DMS53 (cell line): ENCODE measurements around the gene RALGAPB.
"Not testable (repeated sequence)": the region's sequence is repeated elsewhere in the genome, so short reads cannot be mapped to it uniquely, and the experiment has no call there.

ENCODE experiments used
- DNase-seq: peaks from one replicate; lab custom pipeline; 2025; lab: John Stamatoyannopoulos, UW

The RALGAPB gene

DNA sequence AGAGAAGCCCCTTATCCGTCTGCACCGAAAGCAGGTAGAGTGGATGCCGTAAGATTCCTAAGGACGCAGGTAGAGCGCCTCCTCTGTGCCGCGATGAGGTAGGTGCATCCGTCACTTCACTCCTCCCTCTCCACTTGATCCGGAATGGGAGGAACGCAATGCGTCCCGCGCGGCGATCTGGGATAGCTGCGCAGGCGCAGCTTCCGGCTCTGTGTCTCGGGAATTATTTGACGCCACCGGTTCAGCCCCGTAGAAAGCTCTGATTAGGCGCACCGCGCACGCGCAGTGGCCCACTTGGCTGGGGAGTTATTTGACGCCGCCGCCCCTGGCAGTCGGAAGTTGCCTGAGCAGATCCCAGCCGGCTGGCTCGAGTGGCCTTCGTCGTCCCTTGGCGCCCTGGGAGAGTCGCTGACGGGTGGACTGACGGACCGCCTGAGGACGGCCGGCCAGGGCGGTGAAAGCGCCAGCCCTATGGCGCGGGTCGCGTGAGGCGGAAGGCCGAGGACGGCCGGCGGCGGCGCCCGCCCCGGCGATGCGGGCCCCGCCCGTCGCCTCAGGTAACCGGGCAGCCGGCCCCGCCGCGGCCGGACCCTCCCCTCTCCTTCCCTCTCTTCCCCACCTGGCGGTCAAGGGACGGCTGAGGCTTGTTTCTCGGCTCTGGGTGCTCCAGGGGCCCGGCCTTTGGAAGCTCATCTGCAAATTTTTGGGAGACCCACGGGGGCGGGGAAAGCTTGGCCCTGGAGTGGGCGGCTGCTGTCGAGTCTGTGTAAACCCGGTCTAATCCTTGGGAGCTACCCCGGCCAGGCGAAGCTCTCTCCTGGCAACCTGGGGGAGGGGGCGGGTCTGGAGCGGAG lies at the start of gene RALGAPB:
TSS of gene RALGAPB (plus strand) at position 331 of the 854 bp plus-strand sequence. CDS start 15,590 bp downstream, outside the sequence.
- DNase-seq = peak; percentile 99

DNA sequence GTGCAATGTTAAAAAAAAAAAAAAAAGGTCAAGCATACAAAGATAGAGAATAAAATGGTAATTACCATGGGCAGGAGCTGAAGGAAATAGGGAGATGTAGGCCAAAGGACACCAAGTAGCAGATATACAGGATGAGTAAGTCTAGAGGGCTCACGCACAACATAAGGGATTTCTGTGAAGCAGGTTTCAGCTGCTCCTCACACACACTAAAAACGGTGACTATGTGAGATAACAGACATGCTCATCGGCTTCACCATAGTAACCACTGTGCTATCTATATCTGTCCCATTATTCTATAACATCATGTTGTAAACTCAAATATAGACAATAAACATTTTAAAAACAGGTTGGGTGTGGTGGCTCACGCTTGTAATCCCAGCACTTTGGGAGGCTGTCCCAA lies 49.1 kb upstream of the RALGAPB start:
- DNase-seq = no peak

DNA sequence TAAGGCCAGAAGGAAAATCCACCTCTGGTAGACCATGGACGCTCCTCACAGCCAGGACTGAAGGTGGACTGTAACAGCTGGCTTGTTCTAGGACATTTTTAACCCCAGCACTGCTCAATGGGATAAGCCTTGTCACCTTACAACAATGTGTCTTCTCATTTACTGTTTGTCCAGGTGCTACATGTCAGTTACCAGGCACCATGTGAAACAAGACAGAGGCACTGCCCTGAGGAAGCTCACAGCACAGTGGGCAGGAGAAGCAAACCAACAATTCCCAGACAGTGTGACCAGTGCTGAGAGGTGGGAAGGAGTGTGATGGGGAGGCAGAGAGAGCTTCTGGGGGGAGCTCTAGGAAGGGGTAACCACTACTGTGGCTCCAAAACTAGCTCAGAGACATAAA lies 48.2 kb upstream of the RALGAPB start:
- DNase-seq = peak; percentile 35

DNA sequence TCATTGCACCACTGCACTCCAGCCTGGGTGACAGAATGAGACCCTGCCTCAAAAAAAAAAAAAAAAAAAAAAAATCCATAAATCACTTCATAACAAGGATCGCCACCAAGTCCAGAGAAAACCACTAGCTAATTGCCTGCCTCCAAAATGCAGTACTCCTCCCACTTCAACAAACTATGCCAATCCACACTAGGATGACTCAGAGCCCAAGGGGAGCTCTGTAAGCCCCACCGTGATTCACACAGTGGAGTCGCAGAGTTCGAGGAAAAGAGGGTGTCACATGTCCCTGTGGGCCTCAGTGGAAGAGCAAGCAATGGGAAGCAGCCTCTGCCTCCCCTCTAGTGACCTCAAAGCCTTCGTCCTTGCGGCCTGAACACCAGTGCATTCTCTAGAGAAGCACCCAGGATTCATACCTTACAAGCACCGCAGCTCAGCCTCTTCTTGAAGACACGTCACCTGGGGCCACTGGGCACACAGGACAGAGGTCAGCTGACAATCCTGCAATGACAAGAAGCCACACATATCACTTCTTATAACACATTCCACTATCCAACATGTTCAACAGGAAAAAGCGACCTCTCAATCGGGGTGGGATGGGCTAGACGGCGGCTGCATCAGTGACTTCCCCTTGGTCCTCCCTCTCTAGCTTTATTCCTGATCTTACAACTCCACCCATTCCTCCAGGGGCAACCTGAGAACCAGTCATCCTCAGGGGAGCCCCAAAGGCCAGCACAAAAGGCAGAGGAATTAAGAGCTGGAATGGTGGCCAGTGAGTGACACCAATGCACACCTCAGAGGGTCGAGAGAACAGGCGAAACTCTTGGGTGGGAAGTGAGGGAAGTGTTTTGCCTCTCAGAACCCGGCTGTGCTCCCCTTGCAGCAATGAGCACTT lies 46.4 kb upstream of the RALGAPB start:
- DNase-seq = peak; percentile 28

DNA sequence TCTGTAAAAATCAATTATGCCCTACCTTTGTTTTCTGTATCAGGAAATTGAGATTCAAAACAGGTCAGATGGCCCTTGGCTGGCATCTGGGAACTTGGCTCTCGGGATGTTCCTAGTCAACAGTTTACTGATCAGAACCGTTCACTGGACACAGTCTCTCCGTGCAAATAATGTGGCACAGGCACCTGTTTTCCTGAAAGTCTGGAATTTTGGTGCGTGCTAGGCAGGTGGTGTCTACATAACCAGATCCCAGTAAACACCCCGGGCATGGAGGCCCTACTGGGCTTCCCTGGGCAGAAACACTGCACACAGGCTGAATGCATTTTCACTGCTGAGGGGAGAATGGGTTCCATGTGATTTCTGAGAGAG lies 45.0 kb upstream of the RALGAPB start:
- no peak for DNase-seq

DNA sequence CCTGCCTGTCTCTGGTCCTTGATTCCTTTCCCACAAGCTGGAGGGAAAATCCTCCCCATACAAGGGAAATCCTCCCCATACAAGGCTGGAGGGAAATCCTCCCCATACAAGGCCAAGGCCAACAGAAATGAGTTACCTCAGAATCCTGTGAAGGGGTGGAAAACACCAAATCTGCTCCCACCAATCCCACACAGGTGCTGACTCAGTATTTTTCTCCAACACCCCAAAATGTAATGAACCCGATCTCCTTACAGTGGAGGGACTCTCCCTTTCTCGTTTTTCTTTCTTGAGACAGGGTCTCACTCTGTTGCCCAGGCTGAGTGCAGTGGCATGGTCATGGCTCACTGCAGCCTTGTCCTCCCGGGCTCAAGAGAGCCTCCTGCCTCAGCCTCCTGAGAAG lies 43.8 kb upstream of the RALGAPB start:
- no peak for DNase-seq

DNA sequence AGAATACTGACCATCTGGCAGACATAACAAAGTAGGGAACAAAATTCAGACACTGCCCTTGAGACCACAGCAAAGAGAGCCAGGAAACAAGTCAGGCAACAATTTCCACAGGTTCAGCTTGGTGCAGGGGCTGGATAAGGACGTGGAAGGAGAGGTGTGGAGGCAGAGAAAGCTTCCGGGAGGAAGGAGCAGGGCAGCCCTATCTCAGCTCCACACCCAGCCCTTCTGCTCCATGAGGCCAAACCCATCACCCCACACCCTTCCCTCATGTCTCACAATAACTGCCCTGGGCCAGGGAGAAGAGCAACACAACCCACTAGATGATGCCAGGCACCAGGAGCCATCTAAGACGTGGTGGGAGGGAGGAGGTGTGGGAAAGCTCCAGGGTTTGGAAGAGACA lies 43.3 kb upstream of the RALGAPB start:
- no peak for DNase-seq

DNA sequence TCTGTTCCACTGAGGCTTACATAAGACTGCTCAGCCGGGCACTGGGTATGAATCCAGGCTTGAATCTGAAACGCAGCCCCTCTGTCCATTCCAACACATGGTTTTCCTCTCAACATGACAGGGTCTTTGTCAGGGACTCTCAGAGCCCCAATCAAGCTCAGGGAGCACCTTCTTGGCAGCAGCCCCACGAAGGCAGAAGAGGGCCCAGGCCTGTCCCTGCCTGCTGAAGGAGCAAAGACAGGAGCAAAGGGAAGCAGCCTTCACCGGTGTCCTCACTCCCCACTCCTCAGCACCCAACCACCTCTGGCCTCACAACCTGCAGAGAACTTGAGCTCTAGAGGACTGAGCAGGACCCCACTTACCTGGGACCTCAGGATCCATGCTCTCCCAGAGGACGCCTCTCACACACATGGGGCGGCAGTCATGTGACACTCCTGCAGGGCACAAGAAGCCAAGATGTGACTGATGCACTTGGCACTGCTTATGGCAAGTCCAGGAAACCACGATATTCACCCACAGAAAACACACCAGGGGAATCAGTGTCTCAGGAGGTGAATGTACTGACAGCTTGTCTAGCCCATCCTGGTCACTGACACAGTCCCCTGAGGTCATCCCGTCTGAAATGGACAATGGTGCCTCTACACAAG lies 41.8 kb upstream of the RALGAPB start:
- DNase-seq = no peak

DNA sequence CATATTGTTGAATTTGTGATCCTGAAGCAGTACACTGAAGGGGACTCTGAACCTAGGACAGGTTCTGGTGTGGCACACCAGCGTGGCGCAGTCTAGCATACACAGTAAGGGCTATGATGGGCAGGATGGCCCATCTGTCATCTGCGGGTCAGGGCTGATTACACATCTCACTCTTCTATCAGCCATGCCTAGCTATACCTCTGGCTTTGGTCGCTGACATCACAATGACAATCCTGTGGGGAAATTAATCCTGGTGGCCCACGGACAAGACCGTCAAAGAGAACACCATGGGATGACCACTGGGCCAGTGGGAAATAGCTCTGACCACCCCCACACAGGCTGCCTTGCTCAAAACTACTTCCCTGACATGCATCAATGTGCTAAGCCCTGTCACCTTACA lies 40.4 kb upstream of the RALGAPB start:
- DNase-seq = no peak

DNA sequence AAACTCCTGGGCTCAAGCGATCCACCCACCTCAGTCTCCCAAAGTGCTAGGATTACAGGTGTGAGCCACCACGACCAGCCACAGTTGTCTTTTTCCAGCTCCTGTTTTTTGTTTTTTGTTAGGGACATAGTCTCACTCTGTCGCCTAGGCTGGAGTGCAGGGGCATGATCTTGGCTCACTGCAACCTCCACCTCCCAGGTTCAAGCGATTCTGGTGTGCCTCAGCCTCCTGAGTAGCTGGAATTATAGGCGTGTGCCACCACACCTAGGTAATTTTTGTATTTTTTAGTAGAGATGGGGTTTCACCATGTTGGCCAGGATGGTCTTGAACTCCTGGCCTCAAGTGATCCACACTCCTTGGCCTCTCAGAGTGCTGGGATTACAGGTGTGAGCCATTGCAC lies 39.8 kb upstream of the RALGAPB start:
- DNase-seq = not testable (repeated sequence)

DNA sequence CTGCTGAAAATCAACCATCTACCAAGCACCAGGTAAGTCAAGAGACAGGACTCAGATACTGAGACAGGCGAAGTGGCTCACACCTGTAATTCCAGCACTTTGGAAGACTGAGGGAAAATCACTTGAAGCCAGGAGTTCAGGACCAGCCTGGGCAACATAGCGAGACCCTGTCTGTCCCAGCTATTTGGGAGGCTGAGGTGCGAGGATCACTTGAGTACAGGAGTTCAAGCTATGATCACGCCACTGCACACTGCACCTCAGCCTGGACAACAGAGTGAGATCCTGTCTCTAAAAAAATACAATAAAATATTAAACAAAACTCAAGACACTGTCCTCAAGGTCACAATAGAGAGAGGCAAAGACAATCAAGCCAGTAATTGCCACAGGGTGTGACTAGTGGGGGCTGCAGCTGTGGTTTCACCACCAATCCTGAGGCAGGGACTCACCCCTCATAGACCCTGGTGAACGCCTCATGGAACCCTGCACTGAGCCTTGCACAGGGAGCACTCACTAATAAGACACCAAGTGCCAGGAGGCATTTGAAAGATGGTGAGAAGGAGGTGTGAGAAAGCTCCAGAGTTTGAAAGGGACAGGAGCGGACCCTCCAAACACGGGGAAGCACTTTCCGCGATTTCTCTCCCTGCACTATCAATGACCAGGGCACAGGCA lies 39.2 kb upstream of the RALGAPB start:
- DNase-seq = no peak

DNA sequence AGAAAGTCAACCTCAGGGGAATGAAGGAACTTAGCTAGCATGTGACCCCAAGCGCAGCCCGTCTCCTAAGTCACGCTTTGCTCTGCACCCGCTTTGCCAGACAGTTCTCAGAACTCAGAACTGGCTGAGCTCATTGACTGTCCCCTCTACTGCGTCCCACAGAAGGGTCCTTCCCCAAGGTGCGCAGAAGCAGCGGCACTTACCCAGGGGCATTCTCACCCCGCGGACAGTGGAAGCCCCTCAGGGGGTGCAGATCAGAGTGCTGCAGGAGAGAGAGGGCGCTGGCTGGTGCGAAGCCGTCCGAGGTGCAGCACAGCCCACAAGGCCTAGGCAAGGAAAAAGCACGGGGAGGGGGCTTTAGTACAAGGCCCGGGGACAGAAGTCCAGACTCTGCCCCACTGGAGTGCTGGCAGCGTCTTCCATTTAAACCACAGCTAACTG lies 38.3 kb upstream of the RALGAPB start:
- DNase-seq = peak; percentile 56

DNA sequence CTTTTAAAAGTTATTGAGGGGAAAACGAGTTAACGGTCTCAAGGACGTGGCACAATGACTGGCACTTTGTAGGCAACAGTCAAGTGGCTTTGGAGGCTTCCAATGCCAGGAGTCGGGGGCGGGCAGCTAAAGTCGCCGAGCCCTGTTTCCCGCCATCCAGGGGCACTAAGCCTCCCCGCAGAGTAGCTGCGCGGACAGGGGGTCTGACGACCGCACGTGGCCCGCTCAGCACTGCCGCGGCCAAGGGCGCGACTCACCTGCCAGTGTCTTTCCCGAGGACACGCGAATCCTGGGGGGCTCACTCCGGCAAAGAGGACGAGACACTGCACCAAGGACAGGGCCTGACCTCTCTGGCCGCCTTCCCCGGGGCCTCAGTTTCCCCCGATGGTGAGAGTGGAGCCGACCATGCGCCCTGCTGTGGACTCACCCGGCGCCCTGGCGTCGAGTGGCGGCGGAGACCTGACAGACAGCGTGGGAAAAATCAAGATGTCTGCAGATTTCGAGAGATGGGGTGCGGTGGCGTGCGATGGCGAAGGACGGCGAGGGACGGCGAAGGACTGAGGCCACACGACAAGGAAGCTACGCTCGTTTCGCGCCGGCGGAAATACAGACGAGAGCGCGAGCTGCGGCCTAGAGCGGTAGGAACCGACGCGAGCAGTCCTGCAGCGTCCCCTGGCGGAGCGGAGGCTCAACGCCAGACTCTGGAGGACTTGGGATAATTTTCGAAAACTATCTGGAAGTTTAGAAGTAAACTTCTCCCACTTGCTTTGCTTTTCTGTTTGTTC lies 37.7 kb upstream of the RALGAPB start, which contains the start of gene SNHG17:
TSS of gene SNHG17 (minus strand) at position 559 of the 785 bp plus-strand sequence.
- peak; percentile 98 for DNase-seq

DNA sequence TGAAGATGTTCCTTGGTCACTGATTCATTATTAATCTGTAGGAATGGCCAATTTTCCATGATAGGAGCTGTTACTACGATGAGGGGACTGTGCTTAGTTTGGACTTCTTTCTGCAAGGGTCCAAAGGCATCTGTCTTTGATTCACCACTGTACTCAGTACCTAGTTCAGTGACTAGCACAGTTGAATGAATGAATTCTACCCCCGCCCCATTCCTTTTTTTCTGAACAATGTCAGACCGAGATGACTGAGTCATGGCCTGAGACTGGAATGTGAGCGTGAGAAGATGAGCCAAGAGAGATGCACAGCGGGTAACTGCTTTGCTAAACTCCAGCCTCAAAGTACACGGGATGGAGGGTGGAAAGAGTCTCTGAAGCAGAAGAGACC lies 37.1 kb upstream of the RALGAPB start:
- no peak for DNase-seq

DNA sequence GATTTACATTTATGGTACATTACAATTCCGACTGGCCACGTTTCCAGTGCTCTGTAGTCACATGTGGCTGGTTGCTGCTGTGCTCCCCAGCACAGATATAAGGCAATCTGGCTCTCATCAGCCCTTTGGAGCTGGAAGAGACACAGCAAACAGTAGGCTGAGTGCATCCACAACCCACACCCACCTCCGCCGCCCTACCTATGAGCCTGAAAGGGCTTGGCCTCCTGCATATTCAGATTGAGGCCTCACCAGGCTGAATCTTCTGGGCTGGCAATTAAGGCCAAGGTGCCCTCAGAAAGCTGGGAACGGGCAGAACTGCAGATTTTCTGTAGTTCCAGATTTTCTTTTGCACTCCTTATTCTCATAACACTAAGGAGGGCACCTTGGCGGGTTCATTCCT lies 34.8 kb upstream of the RALGAPB start:
- DNase-seq = no peak

DNA sequence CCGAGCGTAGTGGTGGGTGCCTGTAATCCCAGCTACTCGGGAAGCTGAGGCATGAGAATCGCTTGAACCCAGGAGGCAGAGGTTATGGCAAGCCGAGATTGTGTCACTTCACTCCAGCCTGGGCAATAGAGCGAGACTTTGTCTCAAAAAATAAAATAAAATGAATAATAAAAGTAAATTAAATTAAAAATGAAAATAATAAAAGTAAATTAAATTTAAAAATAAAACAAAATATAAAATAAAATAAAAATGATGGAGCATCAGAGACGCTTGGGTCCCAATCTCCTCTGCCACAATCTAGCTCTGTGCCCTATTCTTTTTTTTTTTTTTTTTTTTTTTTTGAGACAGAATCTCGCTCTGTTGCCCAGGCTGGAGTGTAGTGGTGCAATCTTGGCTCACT lies 31.5 kb upstream of the RALGAPB start:
- DNase-seq = not testable (repeated sequence)

DNA sequence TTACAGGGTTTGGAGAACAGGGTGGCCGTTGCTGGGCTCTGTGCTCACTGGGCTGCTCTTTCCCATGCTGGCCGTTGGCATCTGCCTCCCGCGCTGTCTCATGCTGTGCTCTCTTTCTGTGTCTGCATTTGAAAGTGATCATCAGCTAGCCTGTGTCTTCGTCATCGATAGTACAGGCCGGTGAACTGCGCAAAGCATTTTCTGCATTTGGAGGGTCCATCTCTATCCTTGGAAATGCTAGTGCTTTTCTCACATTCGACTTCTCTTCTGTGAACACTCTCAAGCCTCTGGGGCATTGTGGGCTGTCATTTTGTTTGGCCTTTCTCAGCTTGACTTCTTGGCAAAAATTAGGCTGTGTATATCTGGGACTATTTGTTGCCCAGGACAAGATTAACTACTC lies 30.7 kb upstream of the RALGAPB start:
- no peak for DNase-seq

DNA sequence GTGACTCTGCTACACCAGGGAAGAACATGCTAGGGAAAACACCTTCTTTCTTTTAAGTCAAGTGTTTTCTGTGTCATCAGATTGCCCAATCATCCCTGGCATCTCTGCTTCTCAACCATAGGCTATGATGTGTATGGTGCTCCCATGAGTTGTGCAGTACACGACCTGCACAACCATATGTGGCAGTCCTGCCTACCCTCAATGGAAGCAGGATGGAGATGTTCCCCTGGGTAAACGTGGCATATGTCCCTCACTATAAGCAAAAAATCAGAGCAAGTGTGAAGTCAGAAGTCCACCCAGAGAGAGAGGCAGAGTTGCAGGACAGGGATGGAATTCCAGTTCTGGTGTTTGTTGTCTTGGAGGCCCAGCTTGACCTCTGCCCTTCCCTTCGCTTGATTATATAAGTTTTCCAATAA lies 27.3 kb upstream of the RALGAPB start:
- DNase-seq = no peak

DNA sequence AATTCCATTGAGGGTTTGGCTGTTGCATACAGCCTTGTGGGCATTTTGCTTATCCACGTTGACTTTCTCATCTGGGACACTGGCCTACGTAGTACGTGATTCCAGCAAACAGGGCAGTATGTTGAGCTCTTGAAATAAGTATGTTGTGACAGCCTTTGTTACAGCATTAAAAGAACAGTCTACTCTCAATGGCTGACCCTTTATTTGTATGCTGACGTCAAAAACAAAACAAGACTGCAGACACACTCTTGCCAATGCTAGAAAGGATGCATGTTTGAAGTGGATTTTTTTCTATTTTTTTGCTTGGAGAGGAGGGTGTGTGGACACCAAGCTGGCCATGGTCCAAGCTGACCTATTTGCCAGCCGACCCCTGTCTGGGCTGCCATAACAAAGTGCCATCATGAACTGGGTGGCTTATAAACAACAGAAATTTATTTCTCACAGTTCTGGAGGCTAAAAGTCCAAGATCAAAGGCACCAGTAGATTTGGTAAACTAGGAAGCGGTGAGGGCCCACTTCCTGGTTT lies 26.7 kb upstream of the RALGAPB start:
- DNase-seq = peak; percentile 34

DNA sequence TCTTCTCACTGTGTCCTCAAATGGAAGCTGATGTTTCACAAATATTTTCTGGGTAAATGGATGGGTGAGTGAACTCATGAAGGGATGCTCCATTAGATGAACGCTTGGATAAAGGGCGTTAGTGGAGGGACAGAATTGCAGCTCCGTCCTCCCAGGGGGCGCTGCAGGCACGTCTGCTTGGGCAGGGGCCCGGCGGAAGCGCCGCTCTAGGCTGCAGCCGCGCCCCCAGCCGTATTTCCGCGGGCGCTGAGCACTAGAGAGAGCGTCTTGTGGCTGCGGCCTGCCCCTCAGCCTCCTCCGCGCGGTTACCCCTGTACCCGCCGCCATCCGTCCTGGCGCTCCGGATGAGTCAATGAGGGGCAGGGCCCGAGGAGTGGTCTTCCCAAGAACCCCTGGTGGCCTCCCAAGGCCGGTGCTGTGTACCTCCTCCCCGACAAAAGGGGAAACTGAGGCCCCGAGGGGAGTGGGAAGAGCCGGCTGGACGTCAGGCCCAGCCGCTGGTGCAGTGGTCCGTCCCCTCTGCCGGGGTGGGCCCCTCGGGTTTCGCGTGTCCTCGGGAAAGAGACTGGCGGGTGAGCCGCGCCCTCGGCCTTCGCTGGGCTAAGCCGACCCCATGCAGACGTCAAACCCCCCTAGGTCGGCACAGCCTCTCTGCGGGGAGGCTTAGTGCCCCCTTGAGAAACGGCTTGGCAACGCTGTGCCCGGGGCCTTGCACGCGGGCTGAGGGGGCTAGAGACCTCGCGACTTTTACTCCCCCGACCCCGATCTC lies 26.0 kb upstream of the RALGAPB start:
- peak; percentile 97 for DNase-seq
